ENCODE data around the gene RSPO4.

- TF ChIP-seq POLR2A (IDR thresholded peaks at IDR 0.05; ENCODE audit: low read length) (no peak), GATA1 (IDR thresholded peaks at IDR 0.05; ENCODE audit: low read depth, low read length) (no peak)
Observed at GRCh38 chr20:1014471-1014870, 12.4 kb upstream of the RSPO4 start.
